NB4 (cell line): ENCODE measurements around the gene SCAPER.

Experiments
- DNase-seq: peaks from one replicate; pipeline ENCODE4 v3.0.0; 2010; ENCODE audit warnings: low read depth
- H3K4me3 ChIP-seq: one replicate; pipeline ENCODE4 v1.5.1; 2011; ENCODE audit warnings: mild to moderate bottlenecking, low read depth, low read length, moderate library complexity
- MYC ChIP-seq: IDR thresholded peaks from 2 replicates; pipeline ENCODE4 v1.6.1; 2011; ENCODE audit warnings: low read depth, low read length
- POLR2A ChIP-seq: IDR thresholded peaks from 2 replicates; pipeline ENCODE4 v1.6.1; 2011; ENCODE audit warnings: mild to moderate bottlenecking; ENCODE audit not compliant: insufficient read length; ENCODE audit errors: extremely low read depth
- TF ChIP-seq, protein P1 (sequence below): IDR thresholded peaks from one replicate; pipeline ENCODE4 v1.5.1; 2012; ENCODE audit warnings: low read depth, low read length
- TF ChIP-seq, protein P2 (sequence below): IDR thresholded peaks from 2 replicates; pipeline ENCODE4 v1.6.1; 2011; ENCODE audit warnings: low read depth, low read length

The SCAPER gene

DNA sequence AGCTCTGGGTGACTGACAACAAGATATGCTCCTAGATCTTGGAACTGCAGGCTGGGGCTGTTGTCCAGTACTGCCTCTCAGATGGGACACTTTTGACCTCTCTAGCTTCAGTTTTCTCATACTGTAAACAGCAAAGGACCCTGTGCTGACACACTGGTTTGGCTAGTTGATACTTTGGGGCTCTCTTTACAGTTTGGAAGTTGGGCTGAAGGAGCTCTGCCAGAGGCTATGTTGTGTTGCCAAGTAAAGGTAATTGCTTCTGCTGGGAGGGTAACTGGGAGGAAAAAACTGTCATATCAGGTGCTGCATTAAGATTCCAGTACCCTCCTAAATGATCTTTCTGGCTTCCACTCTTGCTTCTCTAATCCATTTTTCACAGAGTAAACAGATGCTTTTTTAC lies 514.6 kb downstream of the SCAPER start:
- H3K4me3 ChIP-seq: no peak overlapping the region
- no peak for DNase-seq
- TF ChIP-seq, protein P1, sequence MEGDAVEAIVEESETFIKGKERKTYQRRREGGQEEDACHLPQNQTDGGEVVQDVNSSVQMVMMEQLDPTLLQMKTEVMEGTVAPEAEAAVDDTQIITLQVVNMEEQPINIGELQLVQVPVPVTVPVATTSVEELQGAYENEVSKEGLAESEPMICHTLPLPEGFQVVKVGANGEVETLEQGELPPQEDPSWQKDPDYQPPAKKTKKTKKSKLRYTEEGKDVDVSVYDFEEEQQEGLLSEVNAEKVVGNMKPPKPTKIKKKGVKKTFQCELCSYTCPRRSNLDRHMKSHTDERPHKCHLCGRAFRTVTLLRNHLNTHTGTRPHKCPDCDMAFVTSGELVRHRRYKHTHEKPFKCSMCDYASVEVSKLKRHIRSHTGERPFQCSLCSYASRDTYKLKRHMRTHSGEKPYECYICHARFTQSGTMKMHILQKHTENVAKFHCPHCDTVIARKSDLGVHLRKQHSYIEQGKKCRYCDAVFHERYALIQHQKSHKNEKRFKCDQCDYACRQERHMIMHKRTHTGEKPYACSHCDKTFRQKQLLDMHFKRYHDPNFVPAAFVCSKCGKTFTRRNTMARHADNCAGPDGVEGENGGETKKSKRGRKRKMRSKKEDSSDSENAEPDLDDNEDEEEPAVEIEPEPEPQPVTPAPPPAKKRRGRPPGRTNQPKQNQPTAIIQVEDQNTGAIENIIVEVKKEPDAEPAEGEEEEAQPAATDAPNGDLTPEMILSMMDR: no peak
- no peak for TF ChIP-seq MYC
- TF ChIP-seq, protein P2, sequence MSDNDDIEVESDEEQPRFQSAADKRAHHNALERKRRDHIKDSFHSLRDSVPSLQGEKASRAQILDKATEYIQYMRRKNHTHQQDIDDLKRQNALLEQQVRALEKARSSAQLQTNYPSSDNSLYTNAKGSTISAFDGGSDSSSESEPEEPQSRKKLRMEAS: no peak
- no peak for TF ChIP-seq POLR2A

DNA sequence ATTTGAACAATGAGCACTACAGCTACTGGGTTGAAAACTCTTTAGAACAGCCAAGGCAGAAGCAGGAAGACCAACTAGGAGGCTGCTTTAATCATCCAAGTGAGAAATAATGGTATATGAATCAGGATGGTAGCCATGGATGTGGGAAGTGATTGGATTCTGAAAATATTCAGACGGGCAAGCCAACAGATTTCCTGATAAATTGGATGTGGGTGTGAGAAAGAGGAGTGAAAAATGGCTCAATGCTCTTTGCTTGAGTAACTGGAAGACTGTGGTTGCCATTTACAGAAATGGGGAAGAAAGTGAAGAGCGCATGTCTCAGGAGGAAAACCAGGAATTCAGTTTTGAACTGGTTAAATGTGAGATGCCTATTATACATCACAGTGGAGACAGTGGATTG lies 518.2 kb downstream of the SCAPER start:
- TF ChIP-seq, protein P2: no peak
- TF ChIP-seq MYC (no peak), POLR2A (no peak)
- TF ChIP-seq, protein P1: no peak
- no peak for DNase-seq
- no peak overlapping the region for H3K4me3 ChIP-seq

DNA sequence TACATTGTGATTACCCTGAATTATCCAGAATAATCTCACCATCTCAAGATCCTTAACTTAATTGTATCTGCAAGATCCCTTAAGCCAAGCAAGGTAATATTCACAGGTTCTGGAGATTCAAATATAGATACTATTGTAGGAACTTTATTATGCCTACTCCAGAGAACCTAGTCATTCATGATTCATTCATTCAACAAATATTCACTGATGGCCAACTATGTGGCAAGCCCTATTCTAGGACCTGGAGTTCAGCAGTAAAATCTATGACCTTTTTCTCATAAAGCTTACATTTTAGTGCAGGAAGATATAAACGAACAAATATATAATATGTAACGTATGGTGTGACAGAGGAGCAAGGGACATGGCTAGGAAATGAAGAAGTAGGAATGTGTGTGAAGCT lies 519.0 kb downstream of the SCAPER start:
- no peak for DNase-seq
- TF ChIP-seq POLR2A: no peak
- no peak for TF ChIP-seq MYC
- TF ChIP-seq, protein P2: no peak
- TF ChIP-seq, protein P1: no peak
- no peak overlapping the region for H3K4me3 ChIP-seq

DNA sequence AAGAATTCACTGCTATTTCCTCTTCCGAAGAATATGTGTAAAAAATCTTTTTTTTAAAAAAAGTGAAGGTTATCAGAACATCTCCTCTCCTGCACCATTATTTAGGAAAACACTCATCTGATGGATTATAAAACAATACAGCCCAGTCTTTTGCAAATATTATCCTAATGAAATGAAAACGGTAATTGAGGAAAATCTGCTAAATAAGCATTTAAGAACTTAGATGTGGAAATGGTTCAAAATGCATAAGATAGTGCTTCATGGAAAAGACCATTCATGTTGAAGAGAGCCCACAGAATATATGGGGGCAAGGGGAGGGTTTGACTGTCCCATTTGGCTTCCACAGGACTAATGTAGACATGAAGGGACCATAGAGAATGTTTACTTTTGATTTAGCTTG lies 520.7 kb downstream of the SCAPER start:
- H3K4me3 ChIP-seq: no peak overlapping the region
- DNase-seq: no peak
- no peak for TF ChIP-seq POLR2A
- TF ChIP-seq, protein P1: no peak
- TF ChIP-seq, protein P2: no peak
- no peak for TF ChIP-seq MYC

DNA sequence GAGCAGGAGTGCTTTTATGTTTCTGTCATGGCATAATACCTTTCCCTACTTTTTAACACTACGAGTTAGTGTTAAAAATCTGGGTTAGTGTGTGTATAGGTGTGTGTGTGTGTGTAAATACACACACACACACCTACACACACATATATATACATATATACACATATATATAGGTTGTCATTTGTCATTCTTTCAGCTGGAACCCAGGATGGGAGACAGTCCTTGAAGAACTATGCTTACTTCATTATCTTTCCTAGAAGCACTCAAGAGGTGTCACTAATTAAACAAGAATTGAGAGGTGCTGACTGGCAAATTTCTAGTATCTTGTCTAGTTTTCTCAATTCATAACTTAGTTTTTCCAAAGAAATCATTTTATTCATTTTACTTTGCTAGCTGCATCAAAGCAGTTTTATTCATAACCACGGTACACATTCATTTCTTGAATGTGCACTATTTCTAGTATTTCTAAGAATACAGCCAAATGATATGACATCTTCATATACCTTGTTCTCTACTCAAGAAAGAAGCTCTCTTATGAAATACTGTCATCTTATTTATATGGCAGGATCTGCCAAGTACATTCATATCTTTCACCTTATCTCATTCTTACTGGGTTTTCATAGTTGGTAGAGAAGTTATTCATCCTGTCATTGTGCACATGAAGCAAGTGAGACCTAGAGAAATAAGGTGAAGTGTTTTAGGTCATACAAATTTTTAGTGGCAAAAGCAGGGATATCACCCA lies 522.0 kb downstream of the SCAPER start:
- no peak for TF ChIP-seq MYC
- TF ChIP-seq POLR2A: no peak
- TF ChIP-seq, protein P1: no peak
- TF ChIP-seq, protein P2: no peak
- H3K4me3 ChIP-seq: no peak overlapping the region
- DNase-seq: no peak
